Embryonic facial prominence (tissue), 1 donor: ENCODE data around the gene RHOJ.

Experiments used
- DNase-seq: peaks from one replicate; pipeline ENCODE4 v3.0.0-alpha.2; 2016; ENCODE audit errors: extremely low spot score

RHOJ gene

DNA sequence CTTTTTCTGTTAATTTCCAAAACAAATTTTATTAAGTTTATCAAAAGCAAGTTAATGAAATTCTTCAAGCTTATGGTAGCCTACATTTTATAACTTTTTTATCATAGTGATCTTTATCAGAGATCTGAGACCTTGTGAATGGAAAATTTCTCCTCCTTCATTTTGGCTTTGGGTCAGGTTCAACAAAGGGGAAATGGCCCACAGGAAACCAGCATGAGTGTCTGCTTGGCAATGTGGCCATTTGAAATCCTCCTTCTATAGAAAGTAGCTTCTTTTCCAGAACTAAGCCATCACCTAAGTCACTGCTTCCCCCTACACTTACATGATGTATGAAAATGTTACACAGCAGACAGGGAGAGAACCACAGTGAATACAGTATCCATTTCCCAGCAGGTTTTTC, 1.6 kb downstream of the RHOJ start:
- no peak for DNase-seq

DNA sequence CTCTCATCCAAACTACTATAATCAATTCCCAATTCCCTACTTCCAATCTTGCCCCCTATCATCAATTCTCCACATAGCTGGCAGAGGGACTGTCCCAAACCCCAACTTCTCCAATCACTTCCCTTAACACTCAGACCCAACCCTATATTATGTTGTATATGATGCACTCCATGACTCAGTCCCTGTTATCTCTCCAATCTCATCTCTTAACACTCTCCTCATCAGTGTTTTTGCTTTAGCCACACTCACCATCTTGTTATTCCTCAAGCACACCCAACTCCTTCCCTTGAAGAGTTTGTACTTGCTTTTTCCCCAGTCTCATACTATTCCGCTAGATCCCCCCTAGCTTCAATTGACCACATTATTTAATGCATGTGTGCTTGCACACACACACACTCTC, 4.9 kb downstream of the RHOJ start:
- no peak for DNase-seq

DNA sequence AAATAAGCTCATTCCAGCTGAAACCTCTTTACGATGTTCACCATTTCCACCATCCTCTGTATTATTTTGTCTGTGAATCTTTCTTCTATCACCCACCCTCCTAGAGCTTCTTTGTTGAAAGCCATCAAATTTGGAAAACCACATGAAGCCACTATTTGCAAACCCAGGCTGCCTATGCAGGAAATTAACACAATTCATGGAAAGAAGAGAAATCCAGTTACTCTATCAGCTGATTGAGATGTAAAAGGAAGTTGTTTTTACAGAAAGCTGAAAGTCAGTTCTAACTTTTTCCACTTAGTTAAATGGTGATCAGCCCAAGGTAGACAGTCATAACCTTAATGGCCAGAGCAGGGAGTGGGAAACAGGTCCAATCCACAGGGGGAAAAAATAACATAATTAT, 6.6 kb downstream of the RHOJ start:
- no peak for DNase-seq

DNA sequence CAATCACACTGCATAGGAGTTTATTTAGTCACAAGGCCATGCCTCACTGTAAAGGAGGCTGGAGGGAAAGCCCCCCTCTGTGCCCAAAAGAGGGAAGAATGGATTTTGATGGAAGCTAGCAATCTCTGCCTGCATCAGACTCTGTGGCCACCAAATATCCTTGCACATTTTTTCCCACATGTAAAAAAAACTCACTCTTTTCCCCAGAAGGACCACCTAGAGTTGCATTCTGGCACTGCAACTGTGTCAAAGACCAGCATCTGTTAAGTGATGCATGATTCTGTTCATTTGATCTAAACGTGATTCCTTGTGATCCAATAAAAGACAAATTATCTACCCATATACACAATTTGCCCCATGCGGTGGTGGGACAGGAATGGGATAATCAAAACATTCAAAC, 8.0 kb downstream of the RHOJ start:
- no peak for DNase-seq

DNA sequence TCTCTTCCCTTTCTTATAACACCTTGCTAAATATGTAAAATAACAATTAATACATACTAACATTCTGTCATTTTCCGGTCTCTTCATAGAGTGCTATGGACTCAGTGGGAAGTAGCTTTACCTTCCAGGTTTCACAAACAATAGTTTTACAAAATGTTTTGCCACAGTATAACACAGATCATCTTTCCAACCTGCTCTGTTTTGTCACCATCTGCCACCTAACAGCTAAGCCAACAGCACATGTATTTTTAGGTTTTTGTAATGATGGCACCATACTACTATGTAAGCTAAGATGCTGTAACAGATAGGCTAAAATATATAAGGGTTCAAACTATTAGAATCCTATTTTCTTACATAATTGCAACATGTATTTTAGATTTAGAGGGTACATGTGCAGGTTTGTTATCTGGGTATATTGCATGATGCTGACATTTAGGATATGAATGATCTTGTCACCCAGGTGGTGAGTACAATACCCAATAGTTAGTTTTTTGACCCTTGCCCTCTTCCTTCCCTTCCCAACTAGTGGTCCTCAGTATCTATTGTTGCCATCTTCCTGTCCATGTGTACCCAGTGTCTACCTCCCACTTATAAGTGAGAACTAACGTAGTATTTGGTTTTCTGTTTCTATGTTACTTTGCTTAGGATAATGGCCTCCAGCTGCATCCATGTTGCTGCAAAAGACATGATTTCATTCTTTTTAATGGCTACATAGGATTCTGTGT, 8.7 kb downstream of the RHOJ start:
- no peak for DNase-seq

DNA sequence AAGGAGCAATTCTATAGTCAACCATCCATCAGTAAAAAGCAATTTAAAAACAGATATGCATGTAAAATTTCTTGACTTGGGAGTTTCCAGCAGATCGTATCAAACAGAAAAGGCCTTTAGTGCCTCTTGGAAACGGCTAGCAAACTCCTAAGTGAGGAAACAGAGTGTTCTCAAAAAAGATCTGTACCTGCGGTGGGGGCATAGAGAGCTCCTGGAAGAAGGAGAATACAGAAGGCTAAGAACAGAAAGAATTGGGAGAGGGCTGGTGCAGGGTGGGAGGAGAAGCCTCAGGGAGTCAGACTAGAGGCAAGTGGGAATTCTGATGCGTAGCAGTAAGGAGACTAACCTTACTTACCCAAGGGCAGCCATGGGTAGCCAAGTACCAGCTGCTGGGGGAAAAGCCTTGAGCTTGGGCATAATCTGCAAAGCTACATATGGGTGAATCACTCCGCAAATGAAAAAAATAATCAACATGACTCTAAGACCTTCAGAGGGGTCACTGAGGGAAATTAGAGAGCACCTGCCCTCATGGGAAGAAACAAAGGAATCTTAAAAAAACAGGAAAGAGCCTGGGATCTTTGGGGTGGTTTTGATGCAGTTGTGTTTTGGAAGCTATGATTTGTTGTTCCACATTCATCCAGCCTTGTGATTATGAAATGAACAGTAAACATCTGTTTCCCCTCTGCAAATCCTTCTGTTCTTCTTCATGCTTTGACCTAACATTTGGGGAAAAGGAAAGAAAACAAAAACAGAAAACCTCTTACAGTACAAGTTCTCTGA, 10.4 kb downstream of the RHOJ start:
- DNase-seq, result no peak

DNA sequence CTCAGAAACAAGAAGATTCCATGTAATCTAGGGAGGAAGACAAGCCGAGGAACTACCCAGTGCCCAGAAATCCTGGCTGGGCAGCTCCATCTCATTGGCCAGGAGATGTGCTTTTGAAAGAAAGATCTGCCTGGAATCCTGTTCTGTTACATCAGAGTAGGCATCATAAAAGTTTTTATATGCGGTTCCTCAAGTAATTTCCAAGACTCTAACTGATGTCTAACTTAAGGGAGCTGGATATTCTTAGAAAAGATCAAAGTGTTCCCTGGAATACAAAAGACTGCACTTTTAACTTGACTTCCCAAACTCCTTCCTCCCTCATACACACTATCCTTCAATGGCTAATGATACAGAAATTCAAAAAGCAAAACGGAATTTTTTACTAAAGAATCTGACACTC, 16.3 kb downstream of the RHOJ start:
- no peak for DNase-seq

DNA sequence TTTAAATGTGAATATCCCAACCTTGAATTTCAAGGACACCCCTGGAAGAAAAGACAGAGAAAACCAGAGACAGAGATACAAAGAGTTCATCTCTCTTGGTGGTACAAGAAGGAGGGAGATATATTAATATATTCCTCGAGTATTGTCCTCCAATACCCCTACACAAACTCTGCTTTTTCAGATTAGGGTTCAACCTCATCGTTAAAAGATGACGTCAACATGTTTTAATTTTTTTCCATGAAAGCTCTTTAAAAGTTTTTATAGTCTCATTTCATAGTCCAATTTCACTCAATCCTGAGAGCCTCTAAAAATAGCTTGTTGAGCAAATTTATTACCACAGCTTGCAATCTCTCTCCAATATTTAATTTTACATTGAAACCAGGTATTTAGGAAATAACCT, 19.4 kb downstream of the RHOJ start:
- DNase-seq, result no peak

DNA sequence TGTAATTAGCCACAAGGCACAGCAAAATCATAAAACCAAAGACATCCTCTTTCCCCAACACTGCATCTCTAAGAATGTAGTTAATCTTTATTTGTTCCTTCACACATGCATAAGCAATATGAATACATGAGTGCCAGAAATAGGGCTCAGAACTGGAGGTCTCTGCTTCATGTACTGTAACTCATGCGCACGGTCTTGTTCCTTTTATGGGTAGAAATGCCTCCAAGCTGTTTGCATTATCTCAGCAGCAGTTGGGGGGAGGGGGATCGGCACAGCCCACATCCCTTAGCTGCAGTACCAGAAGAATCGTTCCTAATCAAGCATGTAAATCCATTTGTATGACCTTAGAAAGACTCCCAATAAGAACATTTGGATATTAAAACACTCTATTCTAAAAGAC, 20.0 kb downstream of the RHOJ start:
- DNase-seq, result no peak

DNA sequence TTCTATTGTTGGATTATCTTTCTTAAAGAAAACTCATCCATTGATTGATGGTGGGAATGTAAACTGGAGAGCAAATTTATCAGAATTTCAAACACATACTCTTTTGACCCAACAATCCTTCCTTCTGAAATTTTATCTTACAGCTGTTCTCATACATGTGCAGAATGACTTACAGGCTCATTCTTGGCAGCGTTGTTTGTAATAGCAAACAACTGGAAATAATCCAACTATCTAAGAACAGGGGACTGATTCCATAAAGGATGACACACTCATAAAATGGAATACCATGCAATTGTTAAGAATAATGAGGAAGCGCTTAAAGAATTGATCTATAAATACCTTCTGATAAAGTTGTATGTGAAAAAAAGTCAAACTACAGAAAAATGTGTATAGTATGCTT, 24.0 kb downstream of the RHOJ start:
- no peak for DNase-seq

DNA sequence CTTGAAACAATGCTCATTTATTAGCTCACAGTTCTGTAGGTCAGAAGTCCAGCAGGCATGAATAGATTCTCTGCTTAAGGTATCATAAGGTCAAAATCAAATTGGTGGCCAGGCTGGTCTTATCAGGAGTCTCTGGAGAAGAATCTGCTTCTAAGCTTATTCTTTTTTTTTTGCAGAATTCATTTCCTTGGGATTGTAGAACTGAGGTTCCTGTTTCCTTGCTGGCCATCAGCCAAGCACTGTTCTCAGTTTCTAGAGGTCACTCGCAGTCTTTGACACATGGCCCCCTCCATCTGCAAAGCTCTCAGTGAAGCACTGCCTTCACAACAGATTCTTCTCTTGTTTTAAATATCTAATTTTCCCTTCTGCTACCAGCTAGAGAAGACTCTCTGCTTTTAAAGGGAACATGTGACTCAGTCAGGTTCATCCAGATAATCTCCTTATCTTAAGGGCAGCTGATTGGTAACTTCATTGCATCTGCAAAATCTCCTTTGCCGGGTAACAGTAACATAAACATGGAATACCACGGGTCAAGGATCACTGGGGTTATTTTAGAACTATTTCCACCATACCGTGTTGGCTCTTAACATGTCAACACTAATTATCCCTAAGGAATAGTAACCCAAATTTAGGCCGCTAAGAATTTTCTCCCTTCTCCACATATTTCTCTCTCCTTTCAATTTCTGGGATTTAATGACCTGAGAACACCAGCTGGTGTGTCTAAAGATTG, 25.3 kb downstream of the RHOJ start:
- no peak for DNase-seq

DNA sequence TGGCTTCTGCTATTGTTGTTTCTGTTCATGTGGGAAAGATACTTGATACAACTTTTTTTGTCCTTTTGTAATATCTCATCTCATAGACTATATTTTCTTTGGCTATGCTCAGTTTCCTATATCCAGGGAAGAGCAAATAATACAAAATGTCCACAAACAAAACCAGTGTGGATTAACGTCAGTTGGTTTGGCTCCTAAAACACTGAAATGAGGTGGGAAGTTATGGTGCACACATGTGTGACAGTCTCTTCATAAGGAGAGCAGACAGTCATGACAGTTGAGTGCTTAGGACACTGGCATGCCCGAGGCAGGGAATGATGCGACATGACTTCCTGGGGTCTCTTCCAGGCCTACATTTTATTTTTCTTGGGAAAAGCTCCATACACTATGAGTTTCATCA, 27.5 kb downstream of the RHOJ start:
- DNase-seq, result no peak

DNA sequence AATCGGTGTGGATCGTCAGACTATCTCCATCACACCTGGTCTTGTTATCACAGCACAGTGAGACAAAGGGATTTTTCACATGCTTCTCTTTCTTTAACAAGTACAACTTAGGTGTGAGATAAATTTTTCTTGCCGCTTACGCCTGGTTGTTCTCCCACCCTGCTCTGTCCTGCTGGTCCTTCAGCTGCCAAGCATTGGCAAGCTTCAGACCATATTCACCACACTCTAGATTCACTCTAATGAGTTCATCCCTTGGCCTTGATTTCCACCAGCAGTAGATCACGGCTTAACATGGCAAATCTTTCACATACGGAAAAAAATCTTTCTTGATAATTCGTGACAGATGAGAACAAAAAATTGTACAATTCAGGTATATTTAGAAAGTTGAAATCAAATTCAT, 33.5 kb downstream of the RHOJ start:
- DNase-seq, result no peak

DNA sequence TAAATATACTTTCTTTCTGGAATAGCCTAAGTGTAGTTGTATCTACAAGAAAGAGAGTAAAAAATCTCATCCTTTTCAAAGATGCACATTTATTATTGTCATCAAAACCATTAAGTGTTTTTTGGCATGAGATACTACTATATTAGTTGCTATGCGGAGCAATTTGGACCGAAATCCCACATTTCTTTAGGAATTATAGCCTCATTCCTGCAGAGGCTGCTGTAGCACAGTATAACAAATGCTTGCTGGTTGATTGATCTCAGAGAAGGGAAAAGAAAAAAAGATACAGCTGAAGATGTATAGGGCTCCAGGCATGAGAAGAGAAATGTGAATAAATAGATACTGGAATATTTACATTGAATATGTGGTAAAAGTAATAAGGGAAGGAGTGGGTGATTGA, 36.0 kb downstream of the RHOJ start:
- no peak for DNase-seq

DNA sequence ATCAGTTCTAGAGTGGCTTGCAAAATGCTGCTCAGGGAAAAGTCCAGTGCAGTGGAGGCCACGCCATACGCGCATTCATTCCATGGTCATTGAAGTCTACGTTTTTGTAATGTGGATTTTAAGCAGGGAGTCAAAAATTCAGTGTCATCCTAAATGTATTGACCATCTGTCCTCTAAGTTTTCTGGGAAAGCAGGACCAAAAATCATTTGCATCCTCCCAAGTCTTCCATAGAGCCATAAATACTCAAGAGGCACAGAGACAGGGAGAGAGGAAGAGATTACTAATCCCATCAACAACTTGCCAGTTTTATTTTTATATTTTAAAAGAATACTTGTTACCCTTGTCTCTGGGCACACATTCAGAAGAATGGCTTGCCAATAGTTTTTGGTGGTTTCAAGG, 36.9 kb downstream of the RHOJ start:
- DNase-seq, result no peak

DNA sequence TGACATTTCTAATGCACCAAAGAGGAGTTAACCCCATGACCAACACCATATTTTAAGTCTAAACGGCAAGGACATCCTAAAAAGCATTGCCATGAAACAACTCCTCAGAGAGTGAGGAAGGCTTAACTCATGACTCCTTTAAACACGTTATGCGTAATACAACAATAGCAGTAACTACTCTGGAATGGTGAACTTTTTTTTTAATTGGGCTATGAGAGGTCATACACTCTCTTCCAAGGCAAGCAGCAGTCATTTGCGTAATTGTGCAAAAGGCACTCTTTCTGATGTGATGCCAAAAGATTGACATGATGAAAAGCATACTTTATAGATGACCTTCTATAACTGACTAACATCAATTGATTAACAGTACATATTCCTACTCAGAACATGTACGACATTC, 39.4 kb downstream of the RHOJ start:
- DNase-seq, result no peak

DNA sequence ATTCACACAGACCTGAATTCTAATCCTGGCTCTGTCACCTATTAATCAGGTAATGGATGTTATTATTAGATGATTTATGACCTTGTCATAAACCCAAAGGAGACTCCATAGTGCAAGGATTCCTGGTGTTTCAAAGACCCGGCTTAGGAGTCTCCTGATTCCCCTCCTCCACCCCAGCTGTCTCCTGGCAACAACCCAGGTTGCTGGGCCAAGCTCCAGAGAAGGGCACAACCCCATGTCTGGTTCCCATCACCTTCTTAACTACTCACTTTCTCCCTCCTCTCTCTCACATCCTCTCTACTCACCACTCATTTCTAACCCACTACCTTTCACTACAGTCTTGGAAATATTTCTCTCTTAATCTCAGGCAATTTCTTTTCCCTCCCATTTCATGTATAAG, 41.6 kb downstream of the RHOJ start:
- no peak for DNase-seq

DNA sequence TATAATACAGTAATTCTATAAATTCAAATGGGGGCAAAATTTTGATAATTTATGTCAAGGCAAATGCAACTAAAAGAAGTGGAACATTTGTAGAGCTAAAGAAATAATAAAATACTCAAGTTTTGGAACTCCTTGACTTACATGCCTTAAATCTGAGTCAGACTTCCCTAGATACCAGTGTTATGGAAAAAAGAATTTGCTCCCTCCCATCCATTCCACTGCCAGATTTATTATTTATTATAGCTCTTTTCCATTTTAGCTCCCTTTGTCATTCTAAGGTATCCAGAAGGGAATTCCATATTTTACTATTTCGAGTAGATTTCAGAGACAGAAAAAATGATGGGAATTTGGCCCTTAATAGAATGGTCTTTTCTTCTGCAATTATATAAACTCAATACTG, 44.0 kb downstream of the RHOJ start:
- no peak for DNase-seq

DNA sequence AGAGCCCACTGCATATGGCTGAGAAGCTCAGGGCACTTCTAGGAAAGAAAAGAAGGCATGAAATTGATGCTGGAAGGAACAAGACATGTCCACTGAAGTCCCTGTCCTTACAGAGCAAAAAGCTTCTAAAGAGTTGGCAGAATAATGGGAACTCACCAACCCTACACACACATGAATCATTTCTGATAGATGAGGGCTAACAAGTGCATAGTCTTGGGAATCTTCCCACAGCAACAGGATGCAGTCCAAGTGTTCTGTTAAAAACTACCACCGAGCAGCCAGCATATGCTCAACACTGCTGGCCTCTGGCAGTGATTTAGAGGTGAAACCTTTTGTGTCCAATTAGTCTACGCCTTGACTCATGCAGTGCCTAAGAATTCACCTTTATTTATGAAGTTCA, 44.8 kb downstream of the RHOJ start:
- DNase-seq, result no peak

DNA sequence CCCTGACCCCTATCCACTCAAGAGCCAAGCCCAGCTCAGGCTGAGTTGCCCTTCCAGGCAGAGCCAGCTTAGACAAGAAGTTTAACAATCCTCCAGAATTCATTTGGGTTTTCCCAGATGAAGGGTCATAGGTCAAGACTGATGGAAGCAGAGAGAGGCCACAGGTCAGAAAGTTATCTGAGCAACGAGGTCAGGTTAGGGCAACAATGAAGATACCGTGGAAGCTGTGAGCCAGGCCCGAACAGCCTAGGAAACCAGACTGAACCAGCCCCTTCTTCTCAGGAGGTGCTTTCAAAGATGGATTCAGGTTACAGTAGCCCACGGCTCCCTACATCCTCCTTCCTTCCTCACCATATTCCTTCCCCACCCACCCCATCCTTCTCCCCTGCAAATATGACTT, 53.1 kb downstream of the RHOJ start:
- no peak for DNase-seq

DNA sequence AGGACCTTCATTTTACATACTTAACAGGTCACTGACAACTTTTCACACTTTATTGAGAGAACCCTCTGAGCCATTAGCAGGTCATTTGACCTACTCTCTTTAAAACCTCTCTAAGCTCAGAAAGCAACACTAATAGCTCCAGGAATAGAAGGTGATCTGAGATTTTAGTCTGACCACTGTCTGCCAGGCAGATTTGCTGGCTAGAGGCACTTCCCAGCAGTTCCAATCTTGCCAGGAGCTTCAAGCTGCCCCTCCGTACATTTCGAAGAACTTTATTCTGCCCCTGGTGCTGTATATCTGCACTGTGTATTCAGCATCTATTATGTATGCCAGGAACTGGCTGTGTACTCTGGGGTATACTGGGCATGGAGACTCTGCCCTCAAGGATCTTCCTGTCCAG, 58.2 kb downstream of the RHOJ start:
- no peak for DNase-seq

DNA sequence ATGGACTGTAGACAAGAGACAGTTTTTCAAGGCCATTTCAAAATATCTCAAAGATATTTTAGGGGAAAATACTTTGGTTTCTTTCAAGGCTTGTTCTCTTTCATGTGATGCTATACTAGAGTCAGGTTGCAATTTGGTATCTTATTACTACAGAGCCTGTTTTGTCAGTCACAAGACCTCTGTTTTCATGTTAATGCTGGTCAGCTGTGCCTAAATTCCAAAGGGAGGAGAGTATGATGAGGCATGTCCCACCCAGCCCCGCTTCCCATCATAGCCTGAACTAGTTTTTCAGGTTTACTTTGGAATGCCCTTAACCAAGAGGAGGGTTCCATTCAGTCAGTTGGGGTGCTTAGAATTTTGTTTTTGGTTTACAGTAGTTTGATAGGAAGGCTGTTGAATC, 61.9 kb downstream of the RHOJ start:
- no peak for DNase-seq

DNA sequence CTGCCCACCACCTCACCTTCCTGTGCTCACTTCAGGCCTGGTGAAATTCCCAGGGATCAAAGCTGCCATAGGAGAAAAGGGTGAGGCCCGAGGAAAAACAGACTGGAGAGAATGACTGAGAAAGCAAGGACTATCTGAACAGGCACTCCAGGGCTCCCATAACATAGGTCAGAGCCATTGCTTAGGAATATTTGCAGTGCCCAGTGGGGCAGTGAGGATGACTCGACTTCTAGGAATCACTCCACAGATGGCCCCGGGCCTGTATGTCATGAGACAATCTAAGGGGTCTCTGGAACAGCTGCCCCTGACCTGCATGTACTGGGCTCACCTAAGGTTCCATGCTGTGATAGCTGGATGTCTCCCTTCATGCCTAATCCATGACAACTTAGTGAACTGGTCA, 62.9 kb downstream of the RHOJ start:
- DNase-seq, result no peak
